Stimulated activated naive CD8-positive, alpha-beta T cell treated with anti-CD3 and anti-CD28 coated beads, Interleukin-15, Interleukin-2, amounts not matched to agents 100 U/mL and 50 U/mL, for 24 hours (primary cell): ENCODE data around the gene POMGNT1.
A peak's percentile ranks its signal among the peaks of the same experiment; 100 is the strongest.

Source experiments
- ATAC-seq: fragments of 150-1000 bp; cut with Tn5 transposase; one replicate; pipeline ENCODE4 v1.10.0; 2021
- DNase-seq: peaks from one replicate; pipeline ENCODE4 v3.0.0; 2021

POMGNT1 gene

DNA sequence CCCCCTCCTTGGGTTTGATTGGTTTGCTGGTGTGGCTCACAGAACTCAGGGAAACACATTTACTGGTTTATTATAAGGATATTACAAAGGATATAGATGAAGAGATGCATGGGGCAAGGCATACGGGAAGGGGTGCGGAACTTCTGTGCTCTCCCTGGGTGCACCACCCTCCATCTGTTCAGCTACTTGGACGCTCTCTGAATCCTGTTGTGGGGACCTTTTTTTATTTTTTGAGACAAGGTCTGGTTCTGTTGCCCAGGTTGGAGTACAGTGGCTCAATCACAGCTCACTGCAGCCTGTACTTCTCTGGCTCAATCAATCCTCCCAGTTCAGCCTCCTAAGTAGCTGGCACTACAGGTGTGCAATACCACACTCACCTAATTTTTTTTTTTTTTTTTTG lies 12.3 kb upstream of the POMGNT1 start:
- DNase-seq (no peak), ATAC-seq (no peak)

DNA sequence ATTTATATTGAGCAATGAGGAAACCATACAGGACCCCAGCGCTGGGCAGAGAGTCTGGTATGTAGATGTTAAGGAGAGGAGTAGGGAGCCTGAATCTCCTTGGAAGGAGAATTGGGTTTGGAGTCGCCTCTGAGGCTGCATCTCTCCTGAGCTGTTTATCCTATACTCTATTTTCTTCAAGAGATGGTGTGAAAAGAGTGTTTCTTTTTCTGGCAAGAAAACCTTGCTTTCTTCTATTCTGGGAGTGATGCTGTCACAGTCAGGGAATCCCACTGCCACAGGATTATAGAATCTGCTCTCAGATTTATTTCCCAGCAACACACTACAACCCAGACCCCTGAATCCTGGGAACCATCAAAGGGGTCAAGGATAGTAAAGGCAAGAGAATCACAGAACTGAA lies 8.2 kb upstream of the POMGNT1 start:
- no peak for ATAC-seq
- DNase-seq, result no peak

DNA sequence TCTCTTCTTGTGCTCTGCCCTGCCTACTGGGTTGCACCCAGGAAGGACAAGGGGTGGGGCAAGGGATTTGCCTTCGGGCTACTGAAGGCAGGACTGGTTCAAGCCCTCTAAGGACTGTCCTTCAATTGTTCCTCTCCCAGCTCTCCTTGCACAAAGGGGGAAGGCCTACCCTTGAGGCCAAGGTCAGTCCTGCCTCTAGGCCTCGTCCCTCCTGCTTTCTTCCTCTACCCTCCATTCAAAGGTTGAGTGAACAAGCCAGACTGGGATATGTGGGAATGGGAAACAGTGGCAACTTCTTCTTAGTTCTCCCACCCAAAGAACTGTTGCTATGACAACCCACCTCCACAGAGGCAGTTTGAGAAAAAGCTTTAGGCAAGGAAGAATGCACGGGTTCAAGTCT lies 7.6 kb upstream of the POMGNT1 start:
- ATAC-seq, result no peak
- DNase-seq, result no peak

DNA sequence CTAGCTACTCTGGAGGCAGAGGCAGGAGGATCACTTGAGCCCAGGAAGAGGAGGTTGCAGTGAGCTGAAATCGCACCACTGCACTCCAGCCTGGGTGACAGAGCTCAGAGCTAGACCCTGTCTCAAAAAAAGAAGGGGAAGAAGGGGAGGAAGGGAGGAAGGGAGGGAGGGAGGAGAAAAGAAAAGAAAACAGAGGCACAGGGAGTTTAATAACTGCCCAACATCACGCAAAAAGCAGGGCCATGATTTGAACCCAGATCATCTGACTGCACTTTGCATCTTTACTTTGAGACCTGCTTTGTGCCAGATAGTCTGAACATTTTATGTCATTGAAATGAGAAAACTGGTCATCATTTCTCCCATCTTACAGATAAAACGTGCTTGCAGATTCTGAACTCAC lies 6.9 kb upstream of the POMGNT1 start:
- ATAC-seq, result no peak
- no peak for DNase-seq

DNA sequence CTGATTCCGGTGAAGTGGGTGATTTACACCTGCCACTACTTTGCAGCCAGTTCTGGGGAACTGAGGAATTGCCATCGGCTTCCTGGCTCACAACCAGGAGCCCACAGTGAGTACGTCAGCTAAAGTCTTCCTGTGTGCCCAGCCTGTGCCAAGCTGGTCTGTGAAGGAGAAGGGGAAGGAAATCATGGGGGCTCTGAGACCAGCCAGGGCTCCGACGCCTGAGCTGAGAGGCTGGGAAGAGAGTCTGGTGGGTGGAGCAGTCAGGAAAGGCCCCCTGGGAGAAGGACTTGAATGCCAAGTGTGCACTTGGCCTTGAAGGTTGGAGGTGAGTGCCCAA lies 6.1 kb upstream of the POMGNT1 start:
- no peak for ATAC-seq
- no peak for DNase-seq

DNA sequence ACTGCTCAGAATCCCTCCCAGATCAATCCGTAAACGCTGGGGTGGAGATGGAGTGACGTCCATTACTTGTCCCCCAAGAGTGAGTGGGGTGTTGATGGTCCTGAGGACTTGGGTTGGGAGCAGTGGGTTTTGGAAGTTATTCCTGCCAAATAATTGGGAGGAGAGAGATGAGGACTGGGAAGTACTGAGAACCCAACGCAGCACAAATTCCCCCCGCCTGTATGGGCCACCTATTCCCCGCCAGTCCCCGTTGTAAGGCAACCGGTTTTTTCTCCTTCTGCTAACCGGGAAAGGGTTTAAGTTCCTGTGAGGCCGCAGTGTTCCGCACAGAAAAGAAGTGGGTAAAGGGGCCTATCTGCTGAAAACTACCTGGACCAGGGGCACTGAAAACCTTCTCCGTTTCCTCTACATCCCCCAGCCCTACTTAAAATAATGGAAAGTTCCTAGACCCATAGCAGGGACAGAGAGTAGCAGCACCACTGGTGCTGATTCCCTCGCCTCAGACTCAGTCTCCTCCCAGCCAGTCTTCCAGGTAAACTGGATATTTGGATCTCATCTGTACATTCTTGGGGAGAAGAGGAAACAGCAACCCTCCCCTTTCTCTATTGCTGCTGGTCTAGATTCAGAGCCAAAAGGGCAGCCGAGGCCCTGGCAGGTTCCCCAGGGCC lies 5.6 kb upstream of the POMGNT1 start:
- DNase-seq (no peak), ATAC-seq (no peak)

DNA sequence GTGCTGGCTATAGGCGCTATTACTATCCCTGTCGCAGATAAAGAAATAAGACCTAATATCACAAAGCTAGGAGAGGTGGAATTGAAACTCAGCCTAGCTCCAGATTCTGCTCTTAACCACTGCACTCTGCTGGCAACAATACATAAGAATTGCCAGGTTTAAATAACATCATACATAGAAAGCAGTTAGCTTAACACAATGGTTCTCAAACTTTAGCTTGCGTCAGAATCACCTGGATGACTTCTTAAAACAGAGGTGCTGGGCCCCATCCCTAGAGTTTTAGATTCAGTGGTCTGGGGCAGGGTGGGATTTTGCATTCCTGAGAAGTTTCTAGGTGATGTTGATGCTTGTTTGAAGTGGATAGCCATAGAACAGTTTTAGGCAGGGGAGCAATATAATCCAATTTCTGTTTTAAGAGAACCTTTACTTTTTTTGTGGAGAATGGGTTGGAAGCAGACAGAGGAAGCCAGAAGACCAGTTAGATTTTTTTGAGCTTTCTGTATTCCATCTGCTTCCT lies 1.1 kb upstream of the POMGNT1 start:
- no peak for ATAC-seq

DNA sequence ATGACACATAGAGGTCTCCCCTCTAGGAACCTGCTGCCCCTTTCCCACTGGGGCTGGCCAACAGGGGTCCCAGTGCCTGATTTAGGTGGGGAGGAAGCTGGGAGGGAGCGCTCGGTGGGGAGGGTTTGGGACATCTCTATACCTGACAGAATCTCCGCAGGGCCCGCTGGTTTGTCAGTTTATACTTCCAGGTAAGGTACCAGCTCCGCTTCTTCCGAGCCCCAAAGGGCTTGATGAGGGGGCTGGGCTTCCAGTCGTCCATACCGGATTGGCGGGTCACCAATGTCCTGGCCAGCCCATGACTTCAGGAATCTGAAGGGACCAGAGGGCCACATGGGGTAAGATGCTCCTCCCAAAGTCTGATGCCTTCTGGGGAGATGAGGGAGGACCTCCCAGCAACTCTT lies 672 bp downstream of the POMGNT1 start:
- DNase-seq (no peak), ATAC-seq (no peak)

More for the DNA sequence above, 1.1 kb upstream of the POMGNT1 start:
- no peak for DNase-seq

DNA sequence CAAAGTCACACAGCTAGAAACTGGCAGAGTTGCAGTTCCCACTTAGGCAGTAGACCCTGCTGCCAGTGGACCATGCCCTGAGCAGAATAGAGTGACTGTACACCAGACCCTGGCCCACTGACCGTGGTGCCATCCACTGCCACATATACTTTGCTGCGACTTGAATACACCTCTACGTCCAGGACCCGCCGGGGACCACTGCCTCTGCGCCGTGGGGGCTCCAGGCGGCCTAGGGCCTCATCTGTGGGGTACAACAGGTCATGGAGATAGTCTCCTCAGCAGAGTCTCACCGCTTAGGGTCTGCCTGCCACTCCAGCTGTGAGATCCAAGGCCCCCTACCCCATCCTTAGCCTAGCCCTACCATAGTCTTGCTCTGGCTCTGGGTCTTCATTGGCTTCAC lies 1.6 kb downstream of the POMGNT1 start:
- DNase-seq, result no peak
- ATAC-seq, result no peak

DNA sequence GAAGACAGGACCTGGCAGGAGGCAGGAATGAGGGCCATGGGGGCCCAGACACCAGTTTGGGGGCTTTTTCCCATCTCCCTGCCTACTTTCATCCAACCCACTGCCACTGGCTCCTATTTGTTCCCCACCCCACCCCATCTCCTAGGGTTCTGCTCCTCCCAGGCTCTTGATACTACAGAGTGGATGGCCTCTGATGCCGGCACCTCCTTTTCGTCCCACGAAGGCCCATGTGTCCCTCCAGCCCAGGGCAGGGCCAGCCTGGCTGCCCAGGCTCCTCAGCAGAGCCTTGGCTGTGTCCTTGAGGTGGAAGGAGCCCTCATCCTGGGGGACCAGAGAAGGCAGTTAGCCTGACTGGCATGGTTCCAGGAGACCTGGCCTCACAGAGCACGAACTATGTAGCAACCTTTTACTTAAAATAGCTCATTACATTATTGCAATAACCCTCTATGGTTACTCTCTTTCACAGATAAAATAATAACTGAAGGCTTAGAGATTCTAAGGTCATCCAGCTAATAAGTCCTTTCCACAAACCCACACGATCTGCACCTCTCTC lies 3.5 kb downstream of the POMGNT1 start:
- no peak for DNase-seq
- no peak for ATAC-seq

DNA sequence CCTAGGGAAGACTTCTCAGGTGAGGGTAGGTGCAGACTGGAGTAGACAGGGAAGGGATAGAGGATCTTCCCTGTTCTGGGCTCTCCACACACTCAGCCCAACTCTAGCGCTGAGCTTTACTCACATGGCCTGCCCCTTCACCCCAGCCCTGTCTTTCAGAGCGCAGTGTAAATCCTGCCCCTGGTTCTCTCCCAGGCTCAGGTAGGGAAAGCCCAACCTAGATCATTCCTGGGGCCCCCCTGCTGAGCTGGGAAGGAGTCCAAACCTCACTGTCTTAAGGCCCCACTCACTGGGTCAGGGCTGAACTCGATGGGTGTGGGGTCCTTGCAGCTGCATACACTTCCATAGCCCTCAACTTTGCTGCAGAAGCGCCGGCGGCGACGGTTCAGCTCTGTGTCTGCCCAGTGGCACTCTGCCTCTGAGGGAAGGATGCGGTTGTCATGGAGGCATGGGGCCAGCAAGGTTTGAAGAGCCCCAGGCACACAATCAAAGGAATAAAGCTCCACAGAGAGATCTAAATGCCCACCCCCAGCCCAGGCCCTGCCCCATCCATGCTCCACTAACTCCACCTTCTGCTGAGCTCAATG lies 4.2 kb downstream of the POMGNT1 start:
- no peak for ATAC-seq
- no peak for DNase-seq

DNA sequence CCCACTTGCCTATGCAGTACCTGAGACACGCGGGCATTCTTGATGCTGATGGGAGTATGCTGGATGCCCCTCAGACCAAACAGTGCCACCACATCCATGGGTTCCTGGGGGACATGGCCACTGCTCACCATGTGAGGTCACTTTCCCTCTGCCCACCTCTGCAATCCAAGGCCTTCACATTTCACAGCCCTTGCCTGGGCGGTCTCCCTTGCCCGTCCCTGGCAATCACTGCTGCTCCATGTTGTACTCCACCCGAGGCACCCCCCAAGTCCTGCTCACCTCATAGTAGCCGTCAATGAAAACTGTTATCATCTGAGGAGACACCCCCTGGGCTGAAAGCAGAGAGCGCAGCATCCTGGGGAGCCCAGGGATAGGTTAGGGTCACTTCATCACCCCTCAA lies 4.9 kb downstream of the POMGNT1 start:
- ATAC-seq (no peak), DNase-seq (no peak)

DNA sequence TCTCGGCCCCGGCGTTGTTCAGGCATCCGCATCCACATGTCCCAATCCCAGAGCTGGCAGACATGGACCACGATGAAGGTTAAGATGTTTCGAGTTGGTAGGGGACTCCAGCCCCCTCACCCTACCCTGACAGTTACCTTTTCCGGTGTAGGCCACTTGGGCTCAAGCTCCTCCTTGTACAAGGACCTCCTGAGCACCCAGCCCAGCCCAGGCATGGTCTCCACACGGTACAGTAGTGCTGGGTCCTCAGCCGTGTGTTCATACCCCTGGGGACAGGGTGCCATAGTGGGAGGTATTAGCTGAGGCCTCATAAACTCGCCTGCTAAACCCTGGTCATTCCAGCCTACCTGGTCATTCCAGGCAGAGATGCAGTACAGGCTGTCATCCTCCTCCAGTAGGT lies 6.1 kb downstream of the POMGNT1 start:
- no peak for ATAC-seq
- DNase-seq, result no peak

DNA sequence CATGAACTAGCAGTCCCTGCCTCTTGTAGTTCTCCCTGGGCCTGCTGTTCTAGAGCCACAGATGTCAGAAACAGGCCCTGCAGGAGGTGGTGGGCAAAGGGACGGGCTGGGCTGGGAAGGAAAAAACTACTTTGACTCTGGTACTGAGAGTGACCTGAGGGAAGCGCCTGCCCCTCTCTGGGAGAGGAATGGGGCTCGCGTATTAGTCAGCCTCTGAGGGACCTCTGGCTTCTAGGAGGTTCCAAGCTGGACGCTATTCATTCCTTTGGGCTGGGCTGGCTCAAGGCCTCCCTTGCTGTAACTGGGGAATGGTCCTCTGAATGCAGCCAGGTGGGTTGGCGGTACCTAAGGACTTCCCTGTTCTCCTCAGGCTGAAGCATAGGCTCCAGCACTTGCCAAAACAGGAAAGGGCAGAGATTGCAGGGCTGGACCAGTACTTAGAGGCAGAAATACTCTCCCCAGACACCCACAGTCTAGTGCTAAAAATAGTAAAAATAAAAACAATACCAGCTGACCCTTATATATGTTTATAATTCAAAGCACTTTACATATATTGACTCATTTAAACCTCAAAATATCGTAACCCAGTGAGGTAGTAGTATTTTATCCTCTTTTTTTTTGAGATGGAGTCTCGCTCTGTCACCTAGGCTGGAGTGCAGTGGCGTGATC lies 7.1 kb downstream of the POMGNT1 start:
- DNase-seq (no peak), ATAC-seq (no peak)

DNA sequence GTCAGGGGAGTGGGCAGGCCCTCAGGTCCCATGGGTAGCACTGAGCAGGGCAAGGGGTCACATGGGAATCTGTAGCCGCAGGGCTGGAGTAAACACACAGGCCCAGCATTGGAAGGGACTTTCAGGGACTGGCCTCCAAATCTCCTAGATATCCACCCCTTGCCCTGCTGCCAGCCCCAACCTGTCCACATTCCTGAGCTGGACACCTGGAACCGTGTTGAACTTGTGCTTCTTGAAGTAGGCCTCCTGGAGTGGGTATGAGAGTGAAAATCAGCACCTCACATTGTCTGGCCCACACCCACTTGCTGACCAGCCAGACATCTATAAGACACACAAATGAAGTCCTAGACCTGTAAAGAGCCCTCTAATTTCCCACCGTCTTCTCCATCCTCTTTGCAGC lies 7.7 kb downstream of the POMGNT1 start:
- ATAC-seq (no peak), DNase-seq (no peak)

DNA sequence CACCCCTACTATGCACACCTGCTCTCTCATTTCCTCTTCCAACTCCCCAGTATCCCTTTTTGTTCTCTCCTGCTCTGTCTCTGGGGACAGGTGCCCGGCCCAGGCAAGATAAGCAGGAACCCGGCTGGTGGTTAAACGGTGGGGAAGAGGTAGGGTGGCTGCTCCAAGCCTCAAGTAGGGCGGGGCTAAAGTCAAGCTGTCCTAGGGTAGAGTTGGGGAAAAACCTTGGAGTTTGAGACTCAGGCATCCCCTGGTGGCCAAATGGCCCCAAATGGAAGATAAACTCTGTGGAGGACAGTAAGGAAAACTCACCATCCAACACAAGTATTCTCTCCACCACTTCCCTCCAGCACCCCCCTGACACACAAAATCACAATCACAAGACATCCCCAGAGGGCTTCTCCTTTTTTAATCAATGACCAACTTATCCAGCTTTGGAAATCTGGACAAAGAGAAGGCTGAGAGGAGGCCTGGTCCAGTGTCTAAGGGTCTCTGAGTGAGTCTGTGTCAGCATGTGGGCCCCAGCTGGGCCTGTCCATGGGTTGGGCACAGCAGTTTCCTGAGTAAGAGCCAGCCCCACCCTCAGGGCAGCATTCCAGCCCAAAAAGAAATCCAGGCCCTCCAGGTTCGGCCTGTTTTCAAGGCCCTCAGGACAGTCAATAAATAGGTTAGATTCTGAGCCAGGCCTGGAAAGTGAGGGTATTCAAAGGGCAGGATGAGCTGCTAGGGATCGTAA lies 9.8 kb downstream of the POMGNT1 start:
- DNase-seq (no peak), ATAC-seq (no peak)

DNA sequence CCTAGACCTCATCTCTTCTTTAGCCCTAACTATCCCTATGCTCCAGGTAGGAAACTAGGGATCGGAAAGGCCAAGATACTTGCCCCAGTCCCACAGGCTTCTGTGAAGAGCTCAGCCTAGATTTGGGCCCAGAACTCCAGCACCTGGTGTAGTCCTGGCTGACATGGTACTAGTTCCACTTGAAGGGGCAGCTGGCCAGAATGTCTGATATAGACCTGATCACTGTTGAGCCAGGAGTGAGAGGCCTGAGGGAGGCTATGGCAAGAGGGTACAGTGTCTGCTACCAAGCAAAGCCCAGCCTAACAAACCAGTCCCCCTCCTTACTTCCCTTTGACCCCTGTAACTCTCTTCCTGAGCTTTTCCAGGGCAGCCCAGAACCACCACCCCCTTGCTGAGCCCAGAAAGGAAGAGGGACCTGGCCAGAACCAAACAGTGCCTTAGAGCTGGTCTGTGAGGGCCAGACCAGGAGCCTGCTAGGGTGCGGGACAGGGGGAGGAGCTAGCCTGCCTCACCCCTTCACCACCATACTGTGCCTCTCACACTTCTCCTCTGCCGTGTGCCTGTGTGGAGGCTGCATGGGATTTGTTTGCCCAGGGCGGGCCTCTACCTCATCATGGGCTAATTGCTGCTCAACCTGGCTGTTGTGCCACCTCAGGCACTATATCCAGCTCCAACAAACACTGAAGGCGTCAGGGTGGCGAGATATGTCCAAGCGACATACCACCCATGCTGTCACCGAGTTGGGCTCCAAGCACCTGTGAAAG lies 10.9 kb downstream of the POMGNT1 start:
- no peak for DNase-seq
- ATAC-seq, result no peak

DNA sequence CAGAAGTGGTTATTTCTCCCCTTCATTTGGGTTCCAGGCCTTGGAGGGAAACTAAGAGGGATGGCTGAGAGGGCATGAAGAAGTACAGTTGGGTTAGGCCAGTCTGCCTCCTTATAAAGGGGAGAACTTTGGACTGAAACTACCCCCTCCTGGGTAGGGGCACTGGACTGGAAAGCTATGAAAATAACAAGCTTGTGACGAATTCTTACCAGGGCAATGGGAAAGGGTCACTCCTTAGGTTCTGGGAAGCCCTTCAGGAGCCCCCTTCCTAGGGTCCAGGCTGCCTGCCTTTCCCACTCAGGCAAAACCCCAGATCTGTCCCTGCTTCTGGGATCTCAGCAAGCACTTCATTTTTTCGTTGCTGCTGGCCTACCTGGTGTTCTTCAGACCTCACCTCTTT lies 12.2 kb downstream of the POMGNT1 start:
- DNase-seq, result no peak
- ATAC-seq, result no peak

DNA sequence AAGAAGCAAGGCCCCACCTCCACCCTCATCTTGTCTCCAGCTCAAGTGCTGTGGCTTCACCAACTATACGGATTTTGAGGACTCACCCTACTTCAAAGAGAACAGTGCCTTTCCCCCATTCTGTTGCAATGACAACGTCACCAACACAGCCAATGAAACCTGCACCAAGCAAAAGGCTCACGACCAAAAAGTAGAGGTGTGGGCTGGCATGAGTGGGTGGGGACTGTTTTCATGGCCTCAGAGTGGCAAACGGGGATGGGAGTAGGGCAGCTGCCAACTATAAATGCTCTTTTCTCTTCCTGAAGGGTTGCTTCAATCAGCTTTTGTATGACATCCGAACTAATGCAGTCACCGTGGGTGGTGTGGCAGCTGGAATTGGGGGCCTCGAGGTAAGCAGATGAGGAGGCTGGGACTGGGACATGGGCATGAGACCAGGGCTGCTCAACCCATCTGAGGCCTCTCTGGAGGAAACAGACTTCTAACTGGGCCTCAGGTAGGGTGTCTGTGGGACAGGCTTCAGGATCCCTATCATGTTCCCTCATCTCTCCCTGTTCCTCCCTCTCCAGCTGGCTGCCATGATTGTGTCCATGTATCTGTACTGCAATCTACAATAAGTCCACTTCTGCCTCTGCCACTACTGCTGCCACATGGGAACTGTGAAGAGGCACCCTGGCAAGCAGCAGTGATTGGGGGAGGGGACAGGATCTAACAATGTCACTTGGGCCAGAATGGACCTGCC lies 13.1 kb downstream of the POMGNT1 start:
- peak; percentile 69 for DNase-seq
- ATAC-seq, result peak; percentile 87

DNA sequence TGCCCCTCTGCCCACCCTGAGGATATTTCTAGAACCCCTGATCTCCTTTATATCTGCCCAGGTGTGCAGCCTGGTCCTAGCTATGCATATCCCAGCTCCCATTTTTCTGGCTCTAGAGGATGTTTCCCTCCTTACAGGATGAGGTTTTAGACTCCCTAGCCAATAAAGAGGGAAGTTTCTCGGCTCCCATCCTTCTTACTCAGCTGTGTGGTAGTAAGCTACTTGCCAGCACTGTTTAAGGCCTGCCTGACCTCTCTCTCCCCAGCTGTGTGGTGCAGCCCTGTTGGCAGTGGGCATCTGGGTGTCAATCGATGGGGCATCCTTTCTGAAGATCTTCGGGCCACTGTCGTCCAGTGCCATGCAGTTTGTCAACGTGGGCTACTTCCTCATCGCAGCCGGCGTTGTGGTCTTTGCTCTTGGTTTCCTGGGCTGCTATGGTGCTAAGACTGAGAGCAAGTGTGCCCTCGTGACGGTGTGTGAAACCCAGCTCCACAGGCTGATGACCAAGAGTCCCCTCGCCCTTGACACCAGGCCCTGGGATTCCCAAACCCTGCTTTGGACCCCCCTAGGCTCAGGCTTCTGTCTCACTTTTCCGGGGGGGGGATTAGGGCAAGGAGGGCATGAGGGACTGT lies 14.2 kb downstream of the POMGNT1 start:
- ATAC-seq (no peak), DNase-seq (no peak)
